Natural killer cell (primary cell): ENCODE data around the gene PREX1. TPM values are rescaled to one million over a fixed set of nuclear protein-coding genes. Genes with fewer than 3 reads are reported as not detected.

Experiments used
- ATAC-seq, 3 donors: fragments of 150-1000 bp in 2 of 3; fragments of 200-7000 bp in 1 of 3; cut with Tn5 transposase; 1 replicate in 1 of 3; 2 replicates in 2 of 3; pipeline ENCODE4 v1.10.0; 2021; ENCODE audit warnings: mild to moderate bottlenecking in 2 of 3, moderate library complexity in 2 of 3
- DNase-seq, 2 donors: peaks; one replicate each; pipeline versions ENCODE4 v3.0.0 to v3.0.0-alpha.2; 2013 to 2021; ENCODE audit warnings: mixed read lengths in 1 of 2
- H3K27ac ChIP-seq: one replicate; pipeline ENCODE4 v1.5.1; 2013; ENCODE audit warnings: mild to moderate bottlenecking, low read length
- H3K27me3 ChIP-seq: one replicate; pipeline ENCODE4 v1.6.1; 2013; ENCODE audit warnings: low read length; ENCODE audit not compliant: control insufficient read depth, insufficient read depth
- H3K36me3 ChIP-seq: one replicate; pipeline ENCODE4 v1.6.1; 2013; ENCODE audit warnings: low read length; ENCODE audit not compliant: control insufficient read depth, insufficient read depth
- H3K4me1 ChIP-seq: one replicate; pipeline ENCODE4 v1.6.1; 2013; ENCODE audit warnings: low read length; ENCODE audit not compliant: control insufficient read depth, insufficient read depth
- H3K4me3 ChIP-seq: one replicate; pipeline ENCODE4 v1.5.1; 2013; ENCODE audit warnings: low read length
- H3K9me3 ChIP-seq: one replicate; pipeline ENCODE4 v1.6.1; 2013; ENCODE audit warnings: low read length; ENCODE audit not compliant: control insufficient read depth, insufficient read depth
- H3K27ac Mint-ChIP-seq, 2 donors: one replicate each; pipeline ENCODE4 v1.8.0; 2022; ENCODE audit warnings: mild to moderate bottlenecking in 2 of 2, mixed read lengths in 2 of 2, moderate library complexity in 1 of 2
- H3K27me3 Mint-ChIP-seq, 2 donors: one replicate each; pipeline ENCODE4 v1.8.0; 2022; ENCODE audit warnings: low read depth in 2 of 2, mixed read lengths in 2 of 2
- H3K36me3 Mint-ChIP-seq: one replicate; pipeline ENCODE4 v1.8.0; 2022; ENCODE audit warnings: mixed read lengths
- H3K4me1 Mint-ChIP-seq, 2 donors: one replicate each; pipeline ENCODE4 v1.8.0; 2022; ENCODE audit warnings: mixed read lengths in 2 of 2
- H3K4me3 Mint-ChIP-seq: one replicate; pipeline ENCODE4 v1.8.0; 2022; ENCODE audit warnings: mild to moderate bottlenecking, moderate library complexity, mixed read lengths
- H3K9me3 Mint-ChIP-seq, 2 donors: one replicate each; pipeline ENCODE4 v1.8.0; 2022; ENCODE audit warnings: mixed read lengths in 2 of 2
- CTCF ChIP-seq: fragments of 200-600 bp; IDR thresholded peaks from one replicate; pipeline ENCODE4 v1.8.0; 2022; ENCODE audit warnings: antibody characterized with exemption
- WGBS: methylation state at CpG from one replicate; pipeline ENCODE4 v1.1.7; 2013; ENCODE audit warnings: missing lambda C conversion rate; ENCODE audit not compliant: insufficient coverage; 5-methylcytosine and 5-hydroxymethylcytosine counted together
- intact Hi-C: fragments of 100-400 bp; cut with micrococcal nuclease; formaldehyde crosslinking; loops from one replicate; pipeline ENCODE4 v1.14.2; 2022
- total RNA-seq, 4 donors: library from RNA; stranded (reverse); fragments of 120-200 nt in 1 of 4; gene quantifications; one replicate each; pipeline versions ENCODE4 v1.2.3 to v1.2.4, GENCODE V29; 2013 to 2022

PREX1 gene
- total RNA-seq, 3 donors from 2014 or later (not counting 1 experiment from before 2014, with no cell fraction given): 382 to 392 (median 389) TPM

GRCh38 chr20:48847498-48848205, 19.9 kb upstream of the PREX1 start:
- H3K27ac ChIP-seq: no peak overlapping the region
- peaks cover 0 to 7% of the 10 kb centered on the region in 2 donors for H3K4me1 Mint-ChIP-seq
- 81% methylated on average over 3 of the region's 5 CpGs for WGBS
- no peaks in the 10 kb centered on the region for H3K27me3 ChIP-seq
- H3K4me3 ChIP-seq: no peak overlapping the region
- no peak for TF ChIP-seq CTCF
- no peaks in the 10 kb centered on the region for H3K36me3 ChIP-seq
- H3K9me3 Mint-ChIP-seq: no peaks in the 10 kb centered on the region
- peaks cover 0 to 6% of the 10 kb centered on the region in 2 donors for H3K27me3 Mint-ChIP-seq
- ATAC-seq: no peak
- intact Hi-C loops: no loop called here
- H3K9me3 ChIP-seq: no peaks in the 10 kb centered on the region
- DNase-seq: no peak
- no peak overlapping the region for H3K27ac Mint-ChIP-seq
- no peak overlapping the region for H3K4me3 Mint-ChIP-seq
- H3K36me3 Mint-ChIP-seq: no peaks in the 10 kb centered on the region
- peaks cover 8% of the 10 kb centered on the region for H3K4me1 ChIP-seq

DNA sequence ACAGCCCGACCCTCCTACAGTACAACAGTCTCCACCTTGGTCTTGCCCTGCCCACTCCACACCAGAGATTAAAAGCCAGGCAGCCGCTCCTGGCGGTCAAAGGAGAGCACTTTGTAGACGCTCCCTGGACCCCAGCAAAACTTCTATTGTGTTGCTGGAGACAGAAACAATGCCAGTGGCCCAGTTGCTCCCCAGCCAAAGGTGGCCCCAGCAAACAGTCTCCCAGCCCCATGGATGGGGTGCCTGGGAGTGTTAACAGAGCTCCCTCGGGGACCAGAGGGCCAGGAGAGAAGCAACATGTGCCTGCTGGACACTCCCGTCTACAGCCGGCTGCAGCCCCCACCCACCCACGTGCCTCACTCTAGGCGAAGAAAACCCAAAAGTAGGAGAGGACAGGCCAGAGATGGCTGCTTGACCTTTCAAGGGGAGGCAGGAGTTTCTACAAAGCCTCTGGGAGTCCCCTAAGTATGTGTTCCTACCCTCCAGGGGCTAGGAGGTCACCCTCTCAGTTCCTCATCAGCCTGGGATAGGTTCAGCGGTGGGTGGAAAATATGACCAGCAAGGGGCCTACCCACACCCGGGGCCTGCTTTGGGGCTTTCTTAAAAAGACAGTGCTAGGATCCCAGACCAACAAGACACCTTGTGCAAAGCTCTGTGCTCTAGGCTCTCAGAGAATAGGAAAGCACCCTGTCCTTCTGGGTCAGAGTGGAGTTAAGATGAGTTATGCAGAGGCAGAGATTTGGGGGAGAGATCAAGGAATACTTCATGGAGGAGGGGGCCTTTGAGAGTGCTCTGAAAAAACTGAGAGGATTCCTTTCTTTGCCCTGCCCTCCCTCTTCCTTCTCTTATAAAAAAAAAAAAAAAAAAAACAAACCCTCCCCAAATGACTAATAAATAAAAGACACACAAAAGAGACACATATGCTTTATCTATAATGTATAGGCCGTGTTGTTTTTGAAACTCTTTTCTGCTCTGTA, 19.0 kb upstream of the PREX1 start:
- TF ChIP-seq CTCF: no peak
- H3K27ac ChIP-seq: no peak overlapping the region

GRCh38 chr20:48845721-48846306, 18.0 kb upstream of the PREX1 start:
- intact Hi-C loops: no loop called here
- H3K4me1 ChIP-seq: peaks cover 8% of the 10 kb centered on the region
- H3K36me3 ChIP-seq: no peaks in the 10 kb centered on the region
- H3K9me3 ChIP-seq: no peaks in the 10 kb centered on the region
- WGBS: 88% methylated on average over 7 of the region's 7 CpGs
- H3K27ac ChIP-seq: no peak overlapping the region
- Mint-ChIP-seq H3K27ac (no peak overlapping the region), H3K9me3 (no peaks in the 10 kb centered on the region), H3K4me1 (peaks cover 0 to 11% of the 10 kb centered on the region in 2 donors), H3K36me3 (no peaks in the 10 kb centered on the region), H3K27me3 (peaks cover 3 to 6% of the 10 kb centered on the region in 2 donors), H3K4me3 (no peak overlapping the region)
- no peak for ATAC-seq
- H3K4me3 ChIP-seq: no peak overlapping the region
- no peak for TF ChIP-seq CTCF
- no peak for DNase-seq
- no peaks in the 10 kb centered on the region for H3K27me3 ChIP-seq

More for the DNA sequence above, 19.0 kb upstream of the PREX1 start:
- ATAC-seq (peak in 2 of 3 donors; percentile 32 to 47), DNase-seq (no peak)
- peaks cover 3 to 6% of the 10 kb centered on the region in 2 donors for H3K27me3 Mint-ChIP-seq
- no peaks in the 10 kb centered on the region for H3K36me3 ChIP-seq
- no peak overlapping the region for H3K4me3 Mint-ChIP-seq
- H3K4me1 Mint-ChIP-seq: peaks cover 0 to 11% of the 10 kb centered on the region in 2 donors
- H3K27me3 ChIP-seq: no peaks in the 10 kb centered on the region
- 68% methylated on average over 12 of the region's 12 CpGs for WGBS
- no peak overlapping the region for H3K4me3 ChIP-seq
- H3K27ac Mint-ChIP-seq: peak overlapping the region in 1 of 2 donors; percentile 7
- intact Hi-C loops: no loop called here
- no peaks in the 10 kb centered on the region for H3K36me3 Mint-ChIP-seq
- no peaks in the 10 kb centered on the region for H3K9me3 ChIP-seq
- H3K4me1 ChIP-seq: peaks cover 8% of the 10 kb centered on the region
- H3K9me3 Mint-ChIP-seq: no peaks in the 10 kb centered on the region
